ENCODE data around the gene CAPN3.

DNA sequence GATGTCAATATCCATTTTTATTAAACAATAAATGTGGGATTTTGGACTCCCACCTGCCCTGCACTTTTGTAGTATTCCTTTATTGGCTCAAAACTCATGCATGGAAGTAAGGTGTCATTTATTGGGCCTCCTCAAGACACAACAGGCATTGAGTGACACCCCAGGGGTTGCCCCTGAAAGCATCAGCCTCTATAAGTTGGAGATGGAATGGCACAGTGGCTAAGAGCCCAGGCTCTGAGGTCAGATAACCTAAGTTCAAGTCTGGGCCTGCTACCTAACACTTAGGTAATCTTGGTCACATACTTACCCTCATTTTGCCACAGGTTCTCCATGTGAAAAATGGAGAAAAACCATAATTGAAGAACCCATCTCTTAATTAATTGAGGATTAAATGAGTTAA lies 4.6 kb downstream of the CAPN3 start:
- no peak for TF ChIP-seq POLR2A (IDR thresholded peaks at IDR 0.05)
- TF ChIP-seq, protein P1, sequence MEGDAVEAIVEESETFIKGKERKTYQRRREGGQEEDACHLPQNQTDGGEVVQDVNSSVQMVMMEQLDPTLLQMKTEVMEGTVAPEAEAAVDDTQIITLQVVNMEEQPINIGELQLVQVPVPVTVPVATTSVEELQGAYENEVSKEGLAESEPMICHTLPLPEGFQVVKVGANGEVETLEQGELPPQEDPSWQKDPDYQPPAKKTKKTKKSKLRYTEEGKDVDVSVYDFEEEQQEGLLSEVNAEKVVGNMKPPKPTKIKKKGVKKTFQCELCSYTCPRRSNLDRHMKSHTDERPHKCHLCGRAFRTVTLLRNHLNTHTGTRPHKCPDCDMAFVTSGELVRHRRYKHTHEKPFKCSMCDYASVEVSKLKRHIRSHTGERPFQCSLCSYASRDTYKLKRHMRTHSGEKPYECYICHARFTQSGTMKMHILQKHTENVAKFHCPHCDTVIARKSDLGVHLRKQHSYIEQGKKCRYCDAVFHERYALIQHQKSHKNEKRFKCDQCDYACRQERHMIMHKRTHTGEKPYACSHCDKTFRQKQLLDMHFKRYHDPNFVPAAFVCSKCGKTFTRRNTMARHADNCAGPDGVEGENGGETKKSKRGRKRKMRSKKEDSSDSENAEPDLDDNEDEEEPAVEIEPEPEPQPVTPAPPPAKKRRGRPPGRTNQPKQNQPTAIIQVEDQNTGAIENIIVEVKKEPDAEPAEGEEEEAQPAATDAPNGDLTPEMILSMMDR (IDR thresholded peaks at IDR 0.05), result no peak
